HT-29 (cell line): ENCODE results near the gene EFCAB11. TPM values are rescaled to one million over a fixed set of nuclear protein-coding genes. Genes with fewer than 3 reads are reported as not detected.
"Not testable (repeated sequence)": the region's sequence is repeated elsewhere in the genome, so short reads cannot be mapped to it uniquely, and the experiment has no call there.

ENCODE experiments used
- DNase-seq: peaks from one replicate; pipeline ENCODE4 v3.0.0-alpha.2; 2015; ENCODE audit warnings: low spot score
- total RNA-seq: library from RNA; depleted of rRNA; stranded (reverse); fragments of >200 nt; shearing (Covaris generic); gene quantifications from 2 replicates; pipeline ENCODE4 v1.2.3, GENCODE V29; 2014

The EFCAB11 gene
- total RNA-seq, 1 experiment from 2014 or later: 2.8 TPM

DNA sequence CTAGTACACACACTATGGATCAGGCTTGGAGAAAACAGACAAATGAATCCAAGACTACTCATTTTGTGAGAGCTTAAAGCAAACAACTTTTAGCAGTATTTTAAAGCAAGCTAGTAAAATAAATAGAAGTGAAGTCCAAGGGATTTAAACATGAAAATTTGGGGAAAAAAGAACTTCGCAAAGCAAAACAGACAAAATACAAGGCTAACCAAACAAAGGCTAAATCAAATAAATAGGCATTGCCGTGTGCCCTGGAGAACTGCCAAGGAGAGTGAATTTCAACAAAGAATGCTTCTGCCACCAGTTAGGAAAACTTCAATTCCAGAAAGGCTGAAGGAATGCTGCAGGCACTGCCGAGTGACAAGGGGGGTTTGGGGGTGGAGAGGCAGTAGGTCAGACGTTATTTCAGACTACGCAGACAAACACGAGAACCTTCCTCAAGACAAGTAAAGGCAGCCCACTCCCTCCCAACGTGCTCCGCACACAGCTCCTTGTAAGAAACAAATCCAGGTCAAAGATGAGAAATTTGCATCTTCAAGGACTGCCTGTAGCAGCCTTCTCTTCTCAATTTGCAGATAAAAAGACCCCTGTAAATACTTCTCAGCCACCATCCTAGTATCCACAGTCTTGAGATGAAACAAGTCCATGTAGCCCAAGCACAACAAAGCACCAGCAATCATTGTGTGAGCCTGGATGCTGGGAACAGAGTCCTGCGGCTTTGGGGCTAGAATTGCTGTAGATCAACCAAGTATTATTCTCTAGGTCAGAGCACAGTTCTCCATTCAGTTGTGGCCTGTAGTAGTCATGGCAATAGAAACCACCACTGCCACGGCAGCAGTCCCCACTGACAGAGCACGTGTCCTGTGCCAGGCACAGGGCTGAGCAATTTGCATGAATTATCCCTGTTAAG is 43.3 kb downstream of the EFCAB11 start:
- DNase-seq: peak; percentile 73

DNA sequence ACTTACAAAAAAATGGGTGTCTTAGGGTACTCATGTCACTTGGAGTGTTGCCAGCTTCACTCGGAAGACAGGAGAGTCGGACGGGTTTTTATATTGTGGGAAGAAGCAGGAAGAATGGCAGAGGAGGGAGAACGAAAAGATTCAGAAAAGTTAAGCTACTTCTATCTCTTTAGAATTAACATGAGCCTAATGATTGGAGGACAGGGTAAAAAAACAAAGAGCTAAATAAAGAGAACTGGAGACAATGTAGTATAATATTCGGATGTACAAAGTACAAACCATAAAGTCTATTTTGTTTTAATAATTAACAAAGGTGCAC is 43.9 kb downstream of the EFCAB11 start:
- peak; percentile 65 for DNase-seq

DNA sequence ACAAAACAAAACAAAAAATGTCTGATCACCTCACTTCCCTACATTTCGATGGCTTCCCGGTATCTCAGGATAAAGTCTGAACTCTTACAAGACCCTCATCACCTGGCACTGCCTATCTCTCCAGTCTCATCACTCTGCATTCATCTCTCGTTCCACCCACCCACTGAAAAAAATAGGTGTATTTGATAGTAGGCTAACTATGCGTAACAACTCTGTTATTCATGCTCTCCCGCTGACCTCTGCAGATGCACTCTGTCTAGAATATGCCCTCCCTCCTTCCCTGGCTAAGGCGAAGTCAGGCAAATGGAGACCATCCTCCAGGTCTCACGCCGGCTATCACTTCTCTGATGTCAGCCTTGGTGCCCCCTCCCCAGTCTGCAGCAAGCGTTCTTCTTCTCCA is 44.9 kb downstream of the EFCAB11 start:
- DNase-seq: no peak

DNA sequence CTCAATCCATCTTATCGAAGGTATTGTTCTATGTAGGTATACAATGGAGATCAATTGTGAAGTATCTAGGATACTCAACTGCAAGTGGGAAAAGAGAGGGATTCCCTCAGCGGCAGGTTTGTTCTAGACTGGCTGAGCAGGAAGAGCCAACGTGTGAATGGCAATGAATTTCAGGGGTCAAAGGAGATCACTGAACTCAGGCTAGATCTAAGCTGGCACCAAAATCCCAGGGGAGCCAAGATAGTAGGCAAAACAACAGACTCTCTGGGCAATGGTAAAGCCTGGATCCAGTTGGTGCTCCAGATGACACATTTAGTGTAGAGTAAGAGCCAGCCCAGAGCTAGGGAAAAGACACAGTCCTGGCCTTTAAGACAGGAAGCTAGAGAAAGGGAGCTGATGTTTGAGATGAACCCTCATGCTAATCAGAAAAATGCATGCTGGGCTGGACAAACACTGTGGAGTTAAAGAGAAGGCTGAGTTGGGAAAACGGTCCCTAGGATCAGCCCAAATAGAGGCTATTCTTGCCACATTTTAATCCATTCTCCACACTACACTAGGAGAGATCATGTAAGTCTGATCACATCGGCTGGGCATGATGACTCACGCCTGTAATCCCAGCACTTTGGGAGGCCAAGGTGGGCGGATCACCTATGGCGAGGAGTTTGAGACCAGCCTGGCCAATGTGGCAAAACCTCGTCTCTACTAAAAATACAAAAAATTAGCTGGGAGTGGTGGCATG is 45.6 kb downstream of the EFCAB11 start:
- DNase-seq: no peak

DNA sequence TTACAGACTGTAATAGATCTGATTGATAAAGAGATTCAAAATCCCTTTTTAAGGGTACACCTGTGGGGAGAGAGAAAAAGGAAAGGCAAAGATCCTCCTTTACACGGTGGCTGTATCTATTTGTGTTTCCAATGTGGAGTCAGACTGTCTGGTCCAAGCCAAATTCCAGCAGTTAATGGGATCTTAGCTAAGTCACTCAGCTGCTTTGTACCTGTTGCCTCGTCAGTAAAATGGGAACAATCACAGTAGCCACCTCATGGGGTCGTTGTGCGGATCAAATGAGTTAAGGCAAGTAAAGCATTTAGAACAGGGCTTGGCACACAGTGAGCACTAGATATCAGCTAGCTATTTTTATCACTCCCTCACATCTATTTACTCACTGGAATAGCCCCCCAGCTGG is 46.9 kb downstream of the EFCAB11 start:
- DNase-seq: no peak

DNA sequence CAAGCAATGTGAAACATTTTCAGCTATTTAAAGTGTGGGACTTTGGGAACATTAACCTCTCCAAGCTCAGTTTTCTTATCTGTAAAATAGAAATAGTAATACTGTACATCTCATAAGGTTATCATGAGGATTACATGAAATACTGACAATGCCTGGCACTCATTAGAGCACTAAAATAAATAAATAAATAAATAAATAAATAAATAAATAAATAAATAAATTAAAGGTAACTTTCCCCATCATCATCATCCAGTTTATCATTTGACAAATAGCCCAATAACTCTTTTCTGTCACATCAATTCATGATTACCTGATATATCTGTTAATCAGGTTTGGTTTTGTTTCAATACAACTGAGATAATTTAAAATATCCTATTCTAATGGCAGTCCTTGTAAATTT is 48.5 kb downstream of the EFCAB11 start:
- no peak for DNase-seq

DNA sequence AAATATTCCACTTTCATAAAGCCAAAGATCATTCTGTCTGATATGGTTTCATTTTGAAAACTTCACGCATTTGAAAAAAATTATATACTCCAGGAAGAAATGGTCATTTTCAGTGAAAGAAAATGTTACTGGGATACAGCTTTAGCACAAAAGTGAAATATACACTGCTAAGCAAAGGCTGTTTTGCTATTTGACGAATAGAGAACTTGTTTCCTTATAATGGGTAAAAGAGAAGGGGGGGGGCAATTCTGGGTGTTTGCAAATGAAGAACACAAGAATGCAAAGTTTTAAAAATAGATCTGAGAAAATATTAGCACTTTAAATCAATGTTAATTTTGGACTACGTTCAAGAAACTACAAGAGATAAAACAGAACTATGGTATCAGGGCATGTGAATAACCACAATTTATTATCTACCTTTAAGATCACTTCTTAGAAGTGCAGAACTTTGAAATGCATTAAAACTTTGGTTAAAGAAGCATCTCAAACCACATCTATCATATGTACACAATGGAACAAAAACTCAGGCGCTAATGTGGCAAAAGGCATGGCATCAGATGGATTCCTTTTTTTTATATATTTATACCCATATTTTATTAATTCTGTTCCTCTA is 51.1 kb downstream of the EFCAB11 start:
- no peak for DNase-seq

DNA sequence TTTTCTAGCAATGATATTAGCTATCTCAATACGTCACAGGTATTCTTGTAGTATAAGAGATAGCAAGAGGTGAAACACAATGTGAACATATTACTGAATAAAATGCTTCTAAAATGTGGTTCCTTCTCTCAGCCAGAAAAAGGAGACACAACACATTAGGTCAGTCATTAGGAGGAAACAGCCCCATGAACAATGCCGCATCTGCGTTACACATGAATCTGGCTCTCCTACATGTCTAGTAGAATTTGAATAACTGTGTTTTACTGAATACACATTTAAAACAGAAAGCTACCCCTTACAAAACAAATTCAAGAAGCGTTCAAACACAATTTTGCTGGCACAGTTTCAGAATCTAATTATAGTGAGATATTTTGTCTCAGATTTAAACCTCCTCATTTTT is 51.6 kb downstream of the EFCAB11 start:
- no peak for DNase-seq

DNA sequence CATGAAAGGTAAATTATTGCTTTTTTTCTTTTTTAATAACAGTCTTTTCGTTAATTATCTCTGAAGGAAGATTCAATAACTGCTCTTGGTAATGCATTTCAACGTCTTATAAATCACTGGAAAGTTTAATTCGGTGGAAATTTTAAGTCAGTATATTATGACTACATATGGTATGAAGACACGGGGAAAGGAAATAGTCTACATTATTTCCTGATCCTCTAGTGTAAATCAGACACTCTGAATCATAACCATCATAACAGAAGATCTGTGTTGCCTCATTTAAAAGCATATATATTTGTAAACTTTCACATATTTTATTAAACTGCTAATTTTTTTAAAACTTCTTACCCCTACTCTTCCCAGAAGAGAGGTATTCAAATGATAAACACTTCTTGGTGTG is 53.7 kb downstream of the EFCAB11 start:
- DNase-seq: no peak

DNA sequence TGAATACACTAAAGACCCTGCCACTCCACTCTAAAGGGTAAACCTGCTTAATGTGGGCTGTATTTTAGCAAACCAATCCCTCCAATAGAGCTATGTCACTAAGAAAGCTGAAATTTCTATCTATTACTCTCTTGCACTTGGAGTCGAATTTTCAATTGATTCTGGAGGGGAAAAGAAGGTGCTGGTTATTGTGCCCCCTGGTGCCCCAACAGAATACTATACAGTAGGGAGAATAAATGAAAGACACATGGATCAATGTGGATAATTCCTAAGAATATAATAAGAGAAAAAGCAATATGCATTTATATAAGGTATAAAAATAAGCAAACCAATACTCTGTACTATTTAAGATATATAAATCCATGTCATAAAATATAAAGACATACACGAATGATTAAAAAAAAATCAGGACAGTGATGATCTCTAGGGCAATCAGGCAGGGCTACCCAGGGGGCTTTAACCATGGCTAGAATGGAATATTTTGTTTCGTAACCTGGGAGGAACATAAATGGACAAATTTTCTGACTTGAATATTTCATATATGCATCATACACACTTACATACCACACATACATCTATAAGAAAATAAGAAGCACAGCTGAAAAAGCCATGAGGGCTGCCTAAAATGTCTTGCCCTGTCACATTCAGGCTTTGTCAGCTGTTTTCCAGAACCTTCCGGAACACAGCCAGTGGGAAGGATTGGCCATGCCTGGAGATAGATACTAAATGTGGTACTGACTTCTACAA is 54.4 kb downstream of the EFCAB11 start:
- DNase-seq: peak; percentile 5

DNA sequence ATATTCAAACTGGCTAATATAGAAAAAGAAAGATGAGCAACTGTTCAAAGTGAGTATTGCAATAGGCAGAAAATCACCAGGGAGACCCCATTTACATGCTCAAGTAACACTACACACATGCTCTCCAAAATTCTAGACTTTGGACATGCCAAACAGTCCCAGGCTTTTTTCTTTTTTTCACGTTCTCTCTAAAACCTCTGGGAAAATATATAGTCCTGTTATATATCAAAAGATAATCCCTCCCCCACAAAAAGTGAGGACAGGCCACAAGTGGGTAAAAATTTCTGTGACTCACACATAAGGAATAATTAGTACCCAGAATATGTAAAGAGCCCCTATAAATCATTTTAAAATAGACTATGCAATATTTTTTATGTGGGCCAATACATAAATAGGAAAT is 55.2 kb downstream of the EFCAB11 start:
- DNase-seq: no peak

DNA sequence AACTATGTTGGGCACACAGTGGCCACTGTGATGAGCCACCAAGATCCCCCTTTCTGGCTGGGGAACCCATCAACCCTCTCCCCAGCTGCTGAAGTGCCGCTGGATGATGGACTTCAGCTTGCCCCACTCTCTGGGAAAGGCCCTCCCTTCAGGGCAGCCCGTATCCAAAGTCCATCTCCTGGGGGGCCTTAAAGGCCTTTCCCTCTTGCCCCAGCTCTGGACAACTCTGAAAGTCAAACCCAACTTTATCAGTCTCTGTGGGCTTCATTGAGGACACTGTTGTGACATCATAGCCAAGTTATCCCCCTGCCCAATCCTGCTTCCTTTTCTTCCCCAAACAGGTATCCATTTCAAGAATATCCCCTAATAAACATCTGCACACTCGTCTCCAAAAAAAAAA is 61.1 kb downstream of the EFCAB11 start:
- not testable (repeated sequence) for DNase-seq

DNA sequence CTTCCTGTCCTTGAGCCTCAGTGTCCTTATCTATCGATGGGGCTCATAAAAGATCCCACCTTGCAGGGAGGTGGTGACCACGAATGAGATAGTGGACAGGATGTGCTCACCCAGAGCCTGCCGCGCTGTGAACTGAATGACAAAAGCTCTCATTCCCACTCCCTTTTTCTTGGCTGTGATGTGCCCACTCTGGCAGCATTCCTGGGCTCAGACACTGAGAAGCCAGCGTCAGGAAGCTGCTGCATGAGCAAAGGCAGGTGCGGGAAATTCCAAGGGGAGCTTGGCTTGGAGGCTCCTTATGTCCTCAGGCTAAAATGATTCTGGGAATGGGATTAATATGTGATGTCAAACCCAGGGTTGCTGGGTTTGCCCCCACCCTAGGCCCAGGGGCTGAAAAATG is 61.6 kb downstream of the EFCAB11 start:
- no peak for DNase-seq

DNA sequence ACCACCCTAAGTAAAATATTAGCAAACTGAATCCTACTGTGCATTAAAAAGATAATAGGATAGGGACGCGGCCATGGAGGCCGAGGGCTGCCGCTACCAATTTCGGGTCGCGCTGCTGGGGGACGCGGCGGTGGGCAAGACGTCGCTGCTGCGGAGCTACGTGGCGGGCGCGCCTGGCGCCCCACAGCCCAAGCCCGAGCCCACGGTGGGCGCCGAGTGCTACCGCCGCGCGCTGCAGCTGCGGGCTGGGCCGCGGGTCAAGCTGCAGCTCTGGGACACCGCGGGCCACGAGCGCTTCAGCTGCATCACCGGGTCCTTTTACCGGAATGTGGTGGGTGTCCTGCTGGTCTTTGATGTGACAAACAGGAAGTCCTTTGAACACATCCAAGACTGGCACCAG is 62.8 kb downstream of the EFCAB11 start:
- DNase-seq: not testable (repeated sequence)

DNA sequence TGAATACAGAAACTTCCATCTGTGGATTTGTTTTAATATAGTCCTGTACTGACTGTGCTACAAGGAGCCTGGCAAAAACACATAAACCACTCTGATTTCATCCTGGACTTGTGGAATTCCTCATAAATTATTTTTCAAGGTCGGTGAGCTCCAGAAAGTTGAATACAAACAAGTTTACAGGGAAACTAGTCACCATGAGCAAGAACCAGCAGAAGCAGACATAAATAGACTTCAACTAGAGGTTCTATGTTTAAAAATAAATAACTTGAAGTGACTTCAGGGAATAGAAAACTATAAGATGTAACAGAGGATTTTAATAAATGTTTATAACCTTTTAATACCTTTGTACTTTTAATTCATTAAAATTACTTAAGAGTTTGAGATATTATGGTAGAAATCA is 63.5 kb downstream of the EFCAB11 start:
- DNase-seq: no peak

DNA sequence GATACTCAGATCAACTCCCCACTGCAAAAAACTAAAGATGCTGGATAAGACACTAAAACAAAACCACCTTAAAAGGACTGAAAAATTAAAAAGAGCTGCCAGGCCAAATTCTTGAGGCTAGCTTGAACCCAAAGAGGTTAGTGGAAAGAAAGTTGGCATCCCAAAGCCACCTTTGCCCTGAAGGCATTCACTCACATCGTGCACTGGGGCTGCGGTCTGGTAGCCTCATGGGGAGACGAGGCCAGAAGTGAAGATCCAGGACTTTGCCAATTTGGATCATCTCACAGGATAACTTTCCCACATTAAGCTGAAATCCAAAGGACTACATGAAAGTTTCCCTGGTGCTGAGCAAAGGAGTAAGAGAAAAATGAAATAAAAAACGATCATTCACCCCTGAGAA is 63.9 kb downstream of the EFCAB11 start:
- no peak for DNase-seq

DNA sequence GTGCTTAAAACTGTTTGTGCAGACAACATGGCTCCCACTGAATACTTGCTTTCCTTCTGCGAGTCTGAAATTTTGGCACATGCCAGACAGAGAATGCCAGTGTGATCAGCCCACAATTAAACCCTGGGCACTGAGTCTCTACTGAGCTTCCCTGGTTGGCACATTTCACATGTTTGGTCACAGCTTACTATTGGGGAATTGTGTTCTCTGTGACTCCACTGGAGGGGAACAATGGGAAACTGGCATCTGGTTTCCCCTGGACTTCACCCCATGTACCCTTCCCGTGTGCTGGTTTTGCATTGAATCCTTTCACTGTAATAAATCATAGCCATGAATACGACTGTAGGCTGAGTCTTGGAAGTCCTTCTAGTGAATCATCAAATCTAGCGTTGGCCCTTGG is 64.9 kb downstream of the EFCAB11 start:
- no peak for DNase-seq

DNA sequence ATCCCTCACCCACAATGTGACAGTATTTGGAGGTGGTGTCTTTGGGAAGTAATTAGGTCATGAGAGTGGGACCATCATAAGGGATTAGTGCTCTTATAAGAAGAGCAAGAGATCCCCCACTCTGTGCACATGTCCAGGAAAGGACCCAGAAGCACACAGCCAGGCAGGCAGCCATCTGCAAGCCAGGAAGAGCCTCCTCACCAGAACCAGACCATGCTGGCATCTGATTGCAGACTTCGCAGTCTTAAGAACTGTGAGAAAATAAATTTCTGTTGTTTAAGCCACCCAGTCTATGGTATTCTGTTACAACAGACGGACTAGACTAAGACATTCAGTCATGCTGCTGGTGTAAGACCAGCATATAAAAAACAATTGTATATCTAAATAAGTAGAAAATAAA is 69.8 kb downstream of the EFCAB11 start:
- no peak for DNase-seq

DNA sequence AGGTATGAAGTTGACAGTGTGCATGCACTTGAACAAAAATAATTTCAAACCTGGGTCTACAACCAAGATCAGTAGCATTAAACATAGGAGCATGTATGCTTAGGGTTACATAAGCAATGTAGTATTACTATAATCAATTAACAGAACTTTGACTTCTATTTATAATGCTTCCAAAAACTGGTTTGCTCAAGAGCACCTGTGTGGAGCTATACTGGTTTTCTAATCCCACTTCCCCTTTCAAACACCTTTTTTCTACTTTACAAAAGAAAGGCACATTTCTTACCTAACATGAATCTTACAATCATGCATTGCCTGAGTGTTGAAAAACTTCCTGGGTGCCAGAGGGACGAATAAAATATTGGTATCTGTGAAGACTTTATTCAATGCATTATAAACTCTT is 72.7 kb downstream of the EFCAB11 start:
- DNase-seq: no peak

DNA sequence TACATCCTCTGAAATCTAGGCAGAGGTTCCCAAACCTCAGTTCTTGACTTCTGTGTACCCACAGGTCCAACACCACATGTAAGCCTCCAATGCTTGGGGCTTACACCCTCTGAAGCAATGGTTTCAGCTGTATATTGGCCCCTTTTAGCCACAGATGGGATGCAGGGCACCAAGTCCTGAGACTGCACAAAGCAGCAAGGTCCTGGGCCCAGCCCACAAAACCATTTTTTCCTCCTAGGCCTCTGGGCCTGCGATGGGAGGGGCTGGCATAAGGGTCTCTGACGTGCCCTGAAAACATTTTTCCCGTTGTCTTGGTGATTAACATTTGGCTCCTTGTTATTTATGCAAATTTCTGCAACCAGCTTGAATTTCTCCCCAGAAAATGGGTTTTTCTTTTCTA is 80.4 kb downstream of the EFCAB11 start:
- not testable (repeated sequence) for DNase-seq

DNA sequence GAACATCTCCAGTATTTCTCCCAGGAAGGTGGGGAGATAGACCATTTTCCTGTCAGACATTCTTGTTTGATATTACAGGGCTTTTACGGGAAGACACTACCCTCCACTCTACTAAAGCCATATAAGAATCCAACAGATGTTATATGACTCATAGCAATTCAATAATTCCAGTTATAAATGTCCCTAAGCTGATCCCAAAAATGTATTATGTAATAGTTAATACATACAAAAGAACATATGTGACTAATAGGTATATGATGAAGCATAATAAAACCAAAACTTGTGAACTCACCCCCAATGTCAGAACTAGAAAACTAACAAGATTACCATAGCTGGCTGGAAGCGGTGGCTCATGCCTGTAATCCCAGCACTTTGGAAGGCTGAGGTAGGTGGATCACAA is 84.2 kb downstream of the EFCAB11 start:
- DNase-seq: no peak

DNA sequence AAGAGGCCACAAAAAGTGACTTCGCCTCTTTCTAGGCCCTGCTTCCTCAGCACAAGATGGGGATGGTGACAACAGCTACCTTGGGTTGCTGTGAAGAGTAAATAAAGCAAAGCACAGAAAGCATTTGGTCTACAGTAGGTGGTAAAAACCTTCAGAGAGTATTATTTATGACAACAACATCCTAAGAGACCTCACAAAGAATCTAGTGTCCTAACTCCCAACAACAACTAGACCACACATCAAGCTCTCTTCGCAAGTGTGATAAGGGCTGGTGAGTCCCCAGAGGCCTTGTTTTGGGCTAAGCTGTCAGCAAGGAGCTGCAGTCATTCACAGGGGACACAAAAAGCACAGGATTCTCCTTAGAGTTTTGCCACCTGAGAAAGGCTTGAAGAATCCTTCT is 84.9 kb downstream of the EFCAB11 start:
- no peak for DNase-seq
